DMS153 treated with DMSO at 0.1 percent for 48 hours (cell line): Measurements from ENCODE around the gene ADAMTS18.

Source experiments
- DNase-seq: peaks from one replicate; lab custom pipeline; 2025; ENCODE audit not compliant: unreplicated experiment; lab: John Stamatoyannopoulos, UW

ADAMTS18 gene

DNA sequence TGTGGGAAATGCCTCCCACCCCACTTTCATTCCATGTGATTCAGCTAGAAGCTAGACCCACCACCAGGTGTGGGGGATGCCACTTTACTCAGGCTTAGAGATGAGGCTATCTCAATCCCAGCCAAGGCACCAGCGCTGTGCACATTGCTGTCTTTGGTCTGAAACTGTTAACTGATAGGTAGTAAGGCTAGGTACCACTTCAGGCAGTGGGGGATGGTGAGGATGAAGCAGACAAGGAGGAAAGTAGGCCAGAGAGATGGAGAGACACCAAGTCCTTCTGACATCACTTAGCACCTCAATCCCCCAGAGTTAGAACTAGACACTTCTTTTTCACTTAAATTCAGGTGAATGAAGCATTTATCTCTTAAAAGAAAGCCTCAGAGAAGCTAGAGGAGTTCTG lies 35.8 kb downstream of the ADAMTS18 start:
- DNase-seq, result no peak

DNA sequence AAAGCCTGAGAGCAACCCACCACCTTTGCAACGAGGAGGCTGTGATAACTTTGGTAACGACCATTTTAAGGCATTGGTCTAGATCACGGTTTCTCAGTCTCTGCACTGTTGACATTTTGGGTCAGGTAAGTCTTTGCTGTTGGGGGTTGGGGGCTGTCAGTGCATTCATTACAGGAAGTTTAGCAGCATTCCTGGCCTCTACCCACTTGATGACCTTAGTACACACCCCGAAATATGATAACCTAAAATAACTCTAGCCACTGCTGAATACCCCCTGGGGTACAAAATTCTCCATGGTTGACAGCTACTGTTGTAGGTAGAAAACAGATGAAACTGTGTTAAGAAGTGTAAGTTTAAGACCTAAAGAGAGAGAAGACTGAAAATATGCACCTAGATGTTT lies 36.3 kb downstream of the ADAMTS18 start:
- no peak for DNase-seq

GRCh38 chr16:77396461-77396860 lies 38.4 kb downstream of the ADAMTS18 start:
- DNase-seq, result no peak

DNA sequence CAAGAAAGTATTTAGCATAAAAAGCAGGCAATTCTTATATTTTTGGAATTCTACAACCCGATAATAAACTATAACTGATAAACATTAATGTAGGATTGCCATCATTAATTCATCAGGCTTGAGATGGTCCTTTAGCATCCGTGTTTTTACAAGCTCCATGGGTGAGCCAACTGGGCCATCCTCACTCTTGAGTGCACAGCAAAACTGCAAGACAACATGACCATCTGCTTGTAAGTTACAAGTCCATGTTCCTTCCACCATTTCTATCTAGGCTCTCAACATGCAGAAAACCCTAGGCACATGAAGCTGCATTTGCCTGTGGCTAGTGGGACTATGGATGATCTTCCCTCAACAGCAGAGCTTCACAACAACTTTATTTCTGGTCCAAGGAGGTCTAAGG lies 40.1 kb downstream of the ADAMTS18 start:
- no peak for DNase-seq

GRCh38 chr16:77393955-77394354 lies 40.9 kb downstream of the ADAMTS18 start:
- DNase-seq, result no peak

DNA sequence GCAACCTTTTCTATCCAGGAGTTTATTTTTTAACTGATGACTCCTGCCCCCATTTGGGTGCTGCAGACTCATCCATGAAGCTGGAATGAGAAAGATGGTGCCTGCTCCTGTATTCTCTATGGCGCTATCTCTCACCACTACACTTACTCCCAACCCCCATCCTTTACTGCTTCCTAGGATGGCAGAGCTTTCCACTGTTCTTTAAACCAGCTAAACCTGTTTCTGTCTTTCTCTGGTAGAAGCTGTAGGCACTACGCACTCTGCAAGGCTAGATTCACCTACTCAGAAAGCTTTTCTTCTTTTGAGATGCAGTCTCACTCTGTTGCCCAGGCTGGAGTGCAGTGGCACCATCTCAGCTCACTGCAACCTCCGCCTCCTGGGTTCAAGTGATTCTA lies 47.0 kb downstream of the ADAMTS18 start:
- DNase-seq, result no peak

GRCh38 chr16:77386831-77387814 lies 47.7 kb downstream of the ADAMTS18 start:
- DNase-seq, result no peak

GRCh38 chr16:77385481-77385880 lies 49.4 kb downstream of the ADAMTS18 start:
- DNase-seq, result no peak

DNA sequence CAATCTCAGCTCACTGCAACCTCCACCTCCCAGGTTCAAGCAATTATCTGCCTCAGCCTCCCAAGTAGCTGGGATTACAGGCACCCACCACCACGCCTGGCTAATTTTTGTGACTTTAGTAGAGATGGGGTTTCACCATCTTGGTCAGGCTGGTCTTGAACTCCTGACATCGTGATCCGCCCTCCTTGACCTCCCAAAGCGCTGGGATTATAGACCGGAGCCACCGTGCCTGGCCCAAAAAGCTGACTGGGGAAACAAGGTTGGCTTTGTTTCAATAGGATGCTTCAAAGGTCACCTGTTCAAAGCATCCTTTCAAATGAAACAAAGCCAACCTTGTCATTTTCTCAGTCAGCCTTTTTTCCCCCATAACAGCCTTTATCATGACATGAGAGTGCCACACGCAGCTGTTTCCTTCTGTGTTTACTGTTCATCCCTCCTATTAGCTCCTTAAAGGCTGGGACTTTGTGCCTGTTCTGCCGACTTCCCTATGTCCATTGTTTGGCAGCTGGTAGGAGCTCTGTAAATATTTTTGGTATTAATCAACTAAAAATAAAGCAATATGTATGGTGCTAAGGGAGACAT lies 51.1 kb downstream of the ADAMTS18 start:
- DNase-seq, result no peak

DNA sequence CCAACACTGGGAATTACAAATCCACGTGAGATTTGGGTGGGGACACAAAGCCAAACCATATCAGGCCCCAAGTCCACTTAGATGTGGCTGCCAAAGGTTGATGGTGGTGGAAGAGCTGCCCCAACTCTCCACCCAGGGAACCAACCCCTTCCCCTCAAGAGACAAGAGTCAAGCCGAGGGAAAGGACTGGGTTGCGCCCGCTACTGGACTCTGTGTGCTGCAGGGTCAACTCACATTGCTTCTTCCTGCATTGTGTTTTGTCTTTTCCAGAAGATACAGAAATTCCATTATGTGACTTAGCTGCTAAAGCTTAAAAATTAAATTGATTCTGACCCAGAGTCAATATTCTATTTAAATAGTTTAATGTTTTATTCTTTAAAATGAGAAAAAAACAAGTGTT lies 58.5 kb downstream of the ADAMTS18 start:
- no peak for DNase-seq

- DNase-seq, result no peak
Observed at GRCh38 chr16:77375396-77375795, 59.4 kb downstream of the ADAMTS18 start.

DNA sequence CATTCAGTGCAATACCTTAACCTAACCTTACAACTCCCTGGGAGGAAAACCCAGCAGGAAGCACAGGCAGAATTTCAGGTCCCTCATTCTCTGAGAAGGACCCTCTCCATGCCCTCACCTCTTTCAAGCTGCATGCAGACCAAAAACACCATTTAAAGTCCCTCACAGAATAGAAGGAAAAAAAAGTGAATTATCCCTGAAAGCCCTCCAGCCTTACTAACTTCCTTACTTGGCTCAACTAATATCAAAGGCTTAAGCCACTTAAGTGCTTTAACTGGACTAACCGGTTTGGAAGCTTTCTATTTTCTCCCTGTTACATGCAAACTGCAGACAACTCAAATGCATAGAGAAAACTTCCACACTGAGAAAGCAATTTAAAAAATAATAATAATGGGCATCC lies 60.5 kb downstream of the ADAMTS18 start:
- peak; percentile 63 for DNase-seq

DNA sequence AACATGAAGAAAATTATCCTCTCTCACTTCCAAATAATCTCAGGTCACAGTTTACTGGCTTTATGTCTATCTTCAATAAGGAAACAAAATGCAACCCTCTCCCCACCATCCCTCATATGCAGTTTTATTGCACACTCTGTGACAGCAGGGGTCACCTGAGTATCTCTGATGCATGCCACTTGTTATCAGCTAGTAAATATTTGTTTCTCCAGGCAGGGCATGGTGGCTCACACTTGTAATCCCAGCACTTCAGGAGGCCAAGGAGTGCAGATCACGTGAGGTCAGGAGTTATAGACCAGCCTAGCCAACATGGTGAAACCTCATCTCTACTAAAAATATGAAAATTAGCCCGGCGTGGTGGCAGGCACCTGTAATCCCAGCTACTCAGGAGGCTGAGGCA lies 61.1 kb downstream of the ADAMTS18 start:
- DNase-seq, result no peak

DNA sequence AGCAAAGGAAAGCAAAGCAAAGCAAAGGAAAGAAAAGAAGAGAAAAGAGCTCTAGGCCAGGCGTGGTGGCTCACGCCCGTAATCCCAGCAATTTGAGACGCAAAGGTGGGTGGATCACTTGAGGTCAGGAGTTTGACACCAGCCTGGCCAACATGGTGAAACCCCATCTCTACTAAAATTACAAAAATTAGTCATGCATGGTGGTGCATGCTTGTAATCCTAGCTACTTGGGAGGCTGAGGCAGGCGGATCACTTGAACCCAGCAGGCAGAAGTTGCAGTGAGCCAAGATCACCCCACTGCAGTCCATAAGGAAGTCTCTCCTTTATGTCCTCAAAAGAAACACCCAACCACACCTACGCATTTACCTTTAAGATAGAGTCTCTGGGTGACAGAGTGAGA lies 70.1 kb downstream of the ADAMTS18 start:
- DNase-seq, result no peak

DNA sequence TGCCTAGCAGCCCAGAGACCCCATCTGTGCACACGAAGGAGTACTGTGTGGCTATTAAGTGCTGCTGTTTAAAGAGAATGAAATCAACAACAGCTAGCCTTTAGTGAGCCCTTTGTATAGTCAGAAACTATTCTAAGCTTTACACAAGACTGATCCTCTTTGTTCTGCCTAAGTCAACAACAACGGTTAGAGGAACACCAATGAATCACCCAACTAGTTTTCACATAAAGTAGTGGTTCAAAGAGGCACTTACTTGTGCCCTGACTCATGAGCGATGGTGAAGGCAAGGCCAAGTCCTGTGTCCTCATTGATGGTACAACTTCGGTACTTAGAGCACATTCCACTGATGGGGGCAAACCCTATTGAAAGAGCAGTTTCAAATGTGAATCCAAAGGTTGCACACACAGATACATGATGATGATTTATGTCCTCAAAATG lies 75.8 kb downstream of the ADAMTS18 start:
- DNase-seq, result peak; percentile 71

DNA sequence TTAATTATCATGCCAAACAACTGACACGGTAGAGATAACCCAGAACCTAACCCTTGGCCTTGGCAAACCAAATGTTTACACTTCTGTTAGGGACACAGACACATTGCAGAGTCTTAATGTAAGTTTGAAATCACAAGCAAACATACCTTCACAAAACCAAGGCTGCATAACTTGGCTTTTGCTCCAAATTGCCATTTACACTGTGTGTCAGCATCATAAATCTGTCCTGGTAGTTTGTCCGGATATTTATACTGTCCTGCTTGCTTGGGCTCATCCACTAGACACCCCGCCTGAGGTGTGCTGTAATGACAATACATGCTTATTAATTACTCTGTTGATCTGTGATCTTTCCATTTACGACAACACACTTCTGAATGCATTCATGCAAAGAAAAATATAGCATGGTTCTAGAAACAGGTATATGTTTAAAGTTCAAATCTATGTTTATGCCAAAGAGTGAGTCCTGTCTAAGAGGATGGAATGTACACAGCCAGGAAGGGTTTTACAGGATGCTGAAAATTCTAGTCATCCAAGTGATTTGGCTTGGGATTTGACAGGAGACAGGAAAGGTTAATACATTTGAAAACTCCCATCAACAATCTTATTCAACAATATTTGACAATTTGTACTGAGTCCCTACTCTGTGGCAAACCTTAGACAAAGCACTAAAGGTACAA lies 81.1 kb downstream of the ADAMTS18 start:
- DNase-seq, result no peak

- no peak for DNase-seq
Observed at GRCh38 chr16:77344341-77344740, 90.5 kb downstream of the ADAMTS18 start.

- DNase-seq, result no peak
Observed at GRCh38 chr16:77336637-77337036, 98.2 kb downstream of the ADAMTS18 start.

DNA sequence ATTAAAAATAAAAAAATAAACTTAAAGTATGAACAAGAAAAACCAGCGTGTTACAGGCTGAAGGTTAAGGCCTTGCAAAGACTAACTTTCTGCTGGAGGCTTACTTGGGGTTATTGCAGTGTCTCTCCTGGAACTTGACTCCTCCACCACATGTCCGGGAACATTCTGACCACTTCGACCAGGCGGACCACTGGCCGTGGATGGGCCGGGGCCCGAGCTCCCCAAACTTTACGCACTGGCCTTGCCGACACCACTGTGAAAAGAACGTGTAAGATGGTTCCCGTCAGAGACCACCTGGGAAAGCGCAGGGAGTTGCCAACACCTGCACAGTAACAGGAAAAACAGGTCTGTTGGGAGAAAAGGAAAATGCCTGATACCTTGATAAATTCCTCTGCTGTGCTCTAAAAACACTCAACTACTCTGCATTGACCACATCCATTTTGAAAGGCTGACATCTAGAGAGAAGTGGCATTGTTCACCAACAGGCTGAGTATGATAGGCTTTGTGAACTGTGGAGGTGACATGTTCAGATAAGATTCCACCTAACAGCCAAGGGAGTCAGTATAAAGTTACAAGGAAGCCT lies 99.1 kb downstream of the ADAMTS18 start:
- DNase-seq, result no peak

GRCh38 chr16:77332792-77333191 lies 102.0 kb downstream of the ADAMTS18 start:
- DNase-seq, result no peak

DNA sequence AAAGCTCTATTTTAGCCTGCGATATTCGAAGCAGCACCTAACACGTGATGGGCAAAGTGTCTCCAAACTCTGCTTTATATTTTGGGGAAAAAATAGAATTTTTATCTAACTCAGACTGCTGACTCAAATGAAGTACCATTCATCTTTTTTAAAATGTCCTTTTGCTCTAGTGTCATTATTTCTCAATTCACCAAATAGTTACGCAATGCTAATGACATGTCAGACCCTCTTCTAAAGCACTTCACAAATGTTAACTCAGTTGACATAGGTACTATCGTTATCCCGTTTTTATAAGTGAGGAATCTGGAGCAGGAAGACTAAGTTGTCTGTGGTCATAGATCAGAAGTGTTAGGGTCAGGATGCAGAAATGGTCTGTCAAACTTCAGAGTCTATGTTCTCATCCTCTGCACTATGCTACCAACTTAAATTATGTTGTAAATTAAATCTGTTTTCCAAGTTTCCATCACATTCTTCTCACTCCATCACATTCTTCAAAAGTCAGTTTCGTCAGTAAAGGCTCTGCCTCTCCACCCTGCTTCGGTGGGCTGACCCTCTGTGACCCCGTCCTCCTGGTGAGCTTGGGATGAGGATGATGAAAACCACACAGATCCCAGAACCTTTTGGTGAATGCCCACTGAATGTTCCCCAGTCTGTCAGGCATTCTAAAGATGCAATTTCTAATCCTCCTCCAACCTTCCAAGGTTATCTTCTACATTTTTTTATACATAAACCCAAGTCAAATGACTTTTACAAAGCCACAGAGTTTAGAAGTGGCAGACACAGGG lies 102.8 kb downstream of the ADAMTS18 start:
- DNase-seq, result no peak
